ENCODE results near the gene ZBTB7C.
A peak's percentile ranks its signal among the peaks of the same experiment; 100 is the strongest.

The ZBTB7C gene

GRCh38 chr18:48428475-48429177 is 19.4 kb upstream of the ZBTB7C start:
- Histone ChIP-seq H2AFZ (ENCODE audit: low read length) (no peak overlapping the region), H3K4me3 (ENCODE audit: low read length, poor library complexity, severe bottlenecking) (no peak overlapping the region), H3K9me2 (replicated peaks; ENCODE audit: low read depth, low read length) (no peaks in the 10 kb centered on the region), H3F3A (ENCODE audit: low read depth) (no peaks in the 10 kb centered on the region), H3K9me3 (ENCODE audit: insufficient read depth, low read depth, low read length) (no peaks in the 10 kb centered on the region), H3K4me2 (ENCODE audit: low read depth, low read length, poor library complexity, severe bottlenecking) (no peak overlapping the region), H3K79me2 (ENCODE audit: insufficient read depth, low read length) (no peaks in the 10 kb centered on the region), H3K27me3 (ENCODE audit: insufficient read depth, low read length, poor library complexity, severe bottlenecking) (no peaks in the 10 kb centered on the region), H4K20me1 (ENCODE audit: insufficient read depth, low read length, poor library complexity, severe bottlenecking) (no peaks in the 10 kb centered on the region), H3K9ac (ENCODE audit: low read depth, low read length, poor library complexity, severe bottlenecking) (no peak overlapping the region), H3K4me1 (ENCODE audit: insufficient read depth, low read length, poor library complexity, severe bottlenecking) (no peaks in the 10 kb centered on the region), H3K36me3 (ENCODE audit: insufficient read depth, low read length) (no peaks in the 10 kb centered on the region)
- TF ChIP-seq CTCF (conservative IDR thresholded peaks at IDR 0.05; ENCODE audit: low read length) (no peak), EZH2phosphoT487 (IDR thresholded peaks at IDR 0.05; ENCODE audit: borderline replicate concordance) (no peak)

GRCh38 chr18:48422947-48423378 is 13.8 kb upstream of the ZBTB7C start:
- Histone ChIP-seq H3K4me3 (ENCODE audit: low read length, poor library complexity, severe bottlenecking) (no peak overlapping the region), H3K79me2 (ENCODE audit: insufficient read depth, low read length) (no peaks in the 10 kb centered on the region), H3K9me3 (ENCODE audit: insufficient read depth, low read depth, low read length) (no peaks in the 10 kb centered on the region), H3K4me1 (ENCODE audit: insufficient read depth, low read length, poor library complexity, severe bottlenecking) (no peaks in the 10 kb centered on the region), H3K9ac (ENCODE audit: low read depth, low read length, poor library complexity, severe bottlenecking) (no peak overlapping the region), H3K36me3 (ENCODE audit: insufficient read depth, low read length) (no peaks in the 10 kb centered on the region), H4K20me1 (ENCODE audit: insufficient read depth, low read length, poor library complexity, severe bottlenecking) (no peaks in the 10 kb centered on the region), H3K27me3 (ENCODE audit: insufficient read depth, low read length, poor library complexity, severe bottlenecking) (no peaks in the 10 kb centered on the region), H3K9me2 (replicated peaks; ENCODE audit: low read depth, low read length) (no peaks in the 10 kb centered on the region), H2AFZ (ENCODE audit: low read length) (no peak overlapping the region), H3F3A (ENCODE audit: low read depth) (no peaks in the 10 kb centered on the region), H3K4me2 (ENCODE audit: low read depth, low read length, poor library complexity, severe bottlenecking) (no peak overlapping the region)
- TF ChIP-seq CTCF (conservative IDR thresholded peaks at IDR 0.05; ENCODE audit: low read length) (no peak), EZH2phosphoT487 (IDR thresholded peaks at IDR 0.05; ENCODE audit: borderline replicate concordance) (no peak)

GRCh38 chr18:48419277-48420022 is 10.3 kb upstream of the ZBTB7C start:
- TF ChIP-seq CTCF (conservative IDR thresholded peaks at IDR 0.05; ENCODE audit: low read length) = peak; percentile 59
- TF ChIP-seq EZH2phosphoT487 (IDR thresholded peaks at IDR 0.05; ENCODE audit: borderline replicate concordance) = no peak
- no peaks in the 10 kb centered on the region for H3K9me2 ChIP-seq (replicated peaks; ENCODE audit: low read depth, low read length)
- no peaks in the 10 kb centered on the region for H3K36me3 ChIP-seq (ENCODE audit: insufficient read depth, low read length)
- no peaks in the 10 kb centered on the region for H3F3A ChIP-seq (ENCODE audit: low read depth)
- H3K9ac ChIP-seq (ENCODE audit: low read depth, low read length, poor library complexity, severe bottlenecking) = no peak overlapping the region
- H3K4me2 ChIP-seq (ENCODE audit: low read depth, low read length, poor library complexity, severe bottlenecking) = no peak overlapping the region
- H2AFZ ChIP-seq (ENCODE audit: low read length) = no peak overlapping the region
- H3K27me3 ChIP-seq (ENCODE audit: insufficient read depth, low read length, poor library complexity, severe bottlenecking) = no peaks in the 10 kb centered on the region
- H3K4me3 ChIP-seq (ENCODE audit: low read length, poor library complexity, severe bottlenecking) = no peak overlapping the region
- no peaks in the 10 kb centered on the region for H3K9me3 ChIP-seq (ENCODE audit: insufficient read depth, low read depth, low read length)
- H4K20me1 ChIP-seq (ENCODE audit: insufficient read depth, low read length, poor library complexity, severe bottlenecking) = no peaks in the 10 kb centered on the region
- H3K4me1 ChIP-seq (ENCODE audit: insufficient read depth, low read length, poor library complexity, severe bottlenecking) = no peaks in the 10 kb centered on the region
- no peaks in the 10 kb centered on the region for H3K79me2 ChIP-seq (ENCODE audit: insufficient read depth, low read length)

All from Loucy (cell line).